Measurements from ENCODE around the gene KPNA6. TPM values are rescaled to one million over a fixed set of nuclear protein-coding genes. Genes with fewer than 3 reads are reported as not detected.

Gene KPNA6
- total and polyA plus RNA-seq, 9 of the 15 experiments (the other 6 are each of a cell fraction or from before 2014, with no cell fraction given): 20.1 to 54.6 (median 32.2) TPM

DNA sequence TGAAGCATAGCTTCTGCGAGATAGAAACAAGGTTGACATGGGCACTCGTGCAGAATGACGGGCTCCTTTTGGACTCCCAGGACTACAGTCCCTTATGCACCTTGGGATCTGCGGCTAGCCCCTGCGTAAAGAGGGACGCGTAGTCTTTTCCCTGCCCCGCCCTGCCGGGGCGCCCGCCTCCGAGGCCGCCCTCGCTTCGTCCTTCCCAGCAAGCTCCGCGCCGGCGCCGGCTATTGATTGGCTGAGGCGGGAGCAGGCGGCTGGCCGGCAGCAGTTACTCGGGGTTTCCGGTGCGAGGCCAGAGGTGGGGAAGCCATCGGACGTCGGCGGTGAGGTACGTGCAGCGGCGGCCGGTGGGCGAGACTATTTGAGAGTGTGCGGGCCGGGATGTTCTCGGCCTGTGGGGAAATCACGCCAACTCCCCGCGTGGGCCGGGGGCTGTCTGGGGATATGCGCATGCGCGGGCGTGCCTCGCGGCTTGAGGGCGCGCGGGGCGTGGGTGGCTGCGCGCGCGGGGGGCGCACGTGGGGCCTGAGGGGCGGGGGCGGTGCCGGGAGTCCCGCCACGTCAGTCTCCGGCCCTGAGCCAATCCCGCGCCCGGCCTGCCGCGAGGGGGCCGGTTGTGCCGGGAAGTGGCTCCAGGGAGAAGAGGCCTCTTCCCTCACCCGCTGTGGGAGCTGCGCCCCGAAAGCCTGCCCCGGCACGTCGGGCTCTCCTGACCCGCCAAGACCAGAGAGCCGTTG is 71.8 kb downstream of the KPNA6 start, which contains the start of gene TXLNA (continued):
- TF ChIP-seq, protein P1, sequence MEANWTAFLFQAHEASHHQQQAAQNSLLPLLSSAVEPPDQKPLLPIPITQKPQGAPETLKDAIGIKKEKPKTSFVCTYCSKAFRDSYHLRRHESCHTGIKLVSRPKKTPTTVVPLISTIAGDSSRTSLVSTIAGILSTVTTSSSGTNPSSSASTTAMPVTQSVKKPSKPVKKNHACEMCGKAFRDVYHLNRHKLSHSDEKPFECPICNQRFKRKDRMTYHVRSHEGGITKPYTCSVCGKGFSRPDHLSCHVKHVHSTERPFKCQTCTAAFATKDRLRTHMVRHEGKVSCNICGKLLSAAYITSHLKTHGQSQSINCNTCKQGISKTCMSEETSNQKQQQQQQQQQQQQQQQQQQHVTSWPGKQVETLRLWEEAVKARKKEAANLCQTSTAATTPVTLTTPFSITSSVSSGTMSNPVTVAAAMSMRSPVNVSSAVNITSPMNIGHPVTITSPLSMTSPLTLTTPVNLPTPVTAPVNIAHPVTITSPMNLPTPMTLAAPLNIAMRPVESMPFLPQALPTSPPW (CRISPR knock-in tag; IDR thresholded peaks at IDR 0.05): peak; percentile 95
- TF ChIP-seq ZBTB1 (CRISPR knock-in tag; IDR thresholded peaks at IDR 0.05; ENCODE audit: borderline replicate concordance, low read depth): peak; percentile 10; the same call in 1 of the 2 replicates
- TF ChIP-seq NCOA2 (IDR thresholded peaks at IDR 0.05; ENCODE audit: partially characterized antibody in 2 of 2): no peak
- TF ChIP-seq, protein P2, sequence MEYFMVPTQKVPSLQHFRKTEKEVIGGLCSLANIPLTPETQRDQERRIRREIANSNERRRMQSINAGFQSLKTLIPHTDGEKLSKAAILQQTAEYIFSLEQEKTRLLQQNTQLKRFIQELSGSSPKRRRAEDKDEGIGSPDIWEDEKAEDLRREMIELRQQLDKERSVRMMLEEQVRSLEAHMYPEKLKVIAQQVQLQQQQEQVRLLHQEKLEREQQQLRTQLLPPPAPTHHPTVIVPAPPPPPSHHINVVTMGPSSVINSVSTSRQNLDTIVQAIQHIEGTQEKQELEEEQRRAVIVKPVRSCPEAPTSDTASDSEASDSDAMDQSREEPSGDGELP (CRISPR knock-in tag; IDR thresholded peaks at IDR 0.05; ENCODE audit: borderline replicate concordance): peak; percentile 91
- TF ChIP-seq, protein P3, sequence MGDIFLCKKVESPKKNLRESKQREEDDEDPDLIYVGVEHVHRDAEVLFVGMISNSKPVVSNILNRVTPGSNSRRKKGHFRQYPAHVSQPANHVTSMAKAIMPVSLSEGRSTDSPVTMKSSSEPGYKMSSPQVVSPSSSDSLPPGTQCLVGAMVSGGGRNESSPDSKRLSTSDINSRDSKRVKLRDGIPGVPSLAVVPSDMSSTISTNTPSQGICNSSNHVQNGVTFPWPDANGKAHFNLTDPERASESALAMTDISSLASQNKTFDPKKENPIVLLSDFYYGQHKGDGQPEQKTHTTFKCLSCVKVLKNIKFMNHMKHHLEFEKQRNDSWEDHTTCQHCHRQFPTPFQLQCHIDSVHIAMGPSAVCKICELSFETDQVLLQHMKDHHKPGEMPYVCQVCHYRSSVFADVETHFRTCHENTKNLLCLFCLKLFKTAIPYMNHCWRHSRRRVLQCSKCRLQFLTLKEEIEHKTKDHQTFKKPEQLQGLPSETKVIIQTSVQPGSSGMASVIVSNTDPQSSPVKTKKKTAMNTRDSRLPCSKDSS (IDR thresholded peaks at IDR 0.05; ENCODE audit: low read depth, partially characterized antibody): no peak
- TF ChIP-seq ZNF41 (CRISPR knock-in tag; conservative IDR thresholded peaks at IDR 0.05): no peak
- TF ChIP-seq, protein P4, sequence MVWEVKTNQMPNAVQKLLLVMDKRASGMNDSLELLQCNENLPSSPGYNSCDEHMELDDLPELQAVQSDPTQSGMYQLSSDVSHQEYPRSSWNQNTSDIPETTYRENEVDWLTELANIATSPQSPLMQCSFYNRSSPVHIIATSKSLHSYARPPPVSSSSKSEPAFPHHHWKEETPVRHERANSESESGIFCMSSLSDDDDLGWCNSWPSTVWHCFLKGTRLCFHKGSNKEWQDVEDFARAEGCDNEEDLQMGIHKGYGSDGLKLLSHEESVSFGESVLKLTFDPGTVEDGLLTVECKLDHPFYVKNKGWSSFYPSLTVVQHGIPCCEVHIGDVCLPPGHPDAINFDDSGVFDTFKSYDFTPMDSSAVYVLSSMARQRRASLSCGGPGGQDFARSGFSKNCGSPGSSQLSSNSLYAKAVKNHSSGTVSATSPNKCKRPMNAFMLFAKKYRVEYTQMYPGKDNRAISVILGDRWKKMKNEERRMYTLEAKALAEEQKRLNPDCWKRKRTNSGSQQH (CRISPR knock-in tag; IDR thresholded peaks at IDR 0.05): 0 out of 2 replicates have a peak, but pooled peaks have one; percentile 8
- TF ChIP-seq SP2 (IDR thresholded peaks at IDR 0.05; ENCODE audit: extremely low read depth, low read depth, low read length, poor library complexity, severe bottlenecking): peak; percentile 18
- no peak; the same call in 1 of the 2 replicates for TF ChIP-seq ZNF24 (IDR thresholded peaks at IDR 0.05)
- TF ChIP-seq ZNF644 (tag; IDR thresholded peaks at IDR 0.05; ENCODE audit: low read depth): peak; percentile 42
- peak; percentile 92 for TF ChIP-seq RBM22 (IDR thresholded peaks at IDR 0.05; ENCODE audit: low read depth, low read length, poor library complexity, severe bottlenecking)
- TF ChIP-seq, protein P5, sequence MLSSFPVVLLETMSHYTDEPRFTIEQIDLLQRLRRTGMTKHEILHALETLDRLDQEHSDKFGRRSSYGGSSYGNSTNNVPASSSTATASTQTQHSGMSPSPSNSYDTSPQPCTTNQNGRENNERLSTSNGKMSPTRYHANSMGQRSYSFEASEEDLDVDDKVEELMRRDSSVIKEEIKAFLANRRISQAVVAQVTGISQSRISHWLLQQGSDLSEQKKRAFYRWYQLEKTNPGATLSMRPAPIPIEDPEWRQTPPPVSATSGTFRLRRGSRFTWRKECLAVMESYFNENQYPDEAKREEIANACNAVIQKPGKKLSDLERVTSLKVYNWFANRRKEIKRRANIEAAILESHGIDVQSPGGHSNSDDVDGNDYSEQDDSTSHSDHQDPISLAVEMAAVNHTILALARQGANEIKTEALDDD (IDR thresholded peaks at IDR 0.05): no peak
- TF ChIP-seq ZNF780A (CRISPR knock-in tag; IDR thresholded peaks at IDR 0.05): no peak
- TF ChIP-seq RBM34 (IDR thresholded peaks at IDR 0.05; ENCODE audit: borderline replicate concordance, insufficient read depth, low read length): 0 out of 2 replicates have a peak, but pooled peaks have one; percentile 83
- TF ChIP-seq SAFB (IDR thresholded peaks at IDR 0.05; ENCODE audit: borderline replicate concordance, low read depth, low read length): peak; percentile 99
- peak; percentile 84 for TF ChIP-seq KDM5B (IDR thresholded peaks at IDR 0.05; ENCODE audit: insufficient replicate concordance, low read depth, low read length)
- TF ChIP-seq SRF (CRISPR knock-in tag; IDR thresholded peaks at IDR 0.05): peak in 1 of 2 experiments; percentile 67; a peak in 2 of 4 replicates
- TF ChIP-seq MCM3 (IDR thresholded peaks at IDR 0.05): no peak
- 0 out of 2 replicates have a peak, but pooled peaks have one; percentile 19 for TF ChIP-seq MECOM (CRISPR knock-in tag; IDR thresholded peaks at IDR 0.05)
